T-cell (primary cell): Measurements from ENCODE around the gene PTH2. TPM values are rescaled to one million over a fixed set of nuclear protein-coding genes. Genes with fewer than 3 reads are reported as not detected.

Experiments used
- ATAC-seq, 4 experiments: fragments of 200-7000 bp in 3 of 4; fragments of 150-1000 bp in 1 of 4; cut with Tn5 transposase; replicated peaks in 1 of 4; 1 replicate in 3 of 4; 2 replicates in 1 of 4; pipeline ENCODE4 v1.10.0; 2021; ENCODE audit warnings: moderate library complexity in 3 of 4, mild to moderate bottlenecking in 2 of 4, moderate number of reproducible peaks in 1 of 4
- CTCF ChIA-PET, 2 donors: fragments of 300-600 bp; sonication (Branson Sonifier 250); formaldehyde crosslinking; loops; one replicate each; lab custom pipeline; 2022; ENCODE audit warnings: antibody characterized with exemption in 2 of 2; lab: Charles Lee
- POLR2A ChIA-PET, 2 donors: fragments of 300-600 bp; sonication (Branson Sonifier 250); formaldehyde crosslinking; loops; one replicate each; lab custom pipeline; 2022; ENCODE audit warnings: antibody characterized with exemption in 2 of 2; lab: Charles Lee
- DNase-seq, 35 experiments: peaks; one replicate each; pipeline versions ENCODE4 v3.0.0 to v3.0.0-alpha.2; 2013 to 2023
- H3K27ac ChIP-seq: one replicate; pipeline ENCODE4 v1.5.1; 2013; ENCODE audit warnings: low read length
- H3K27me3 ChIP-seq, 2 experiments: replicated peaks in 1 of 2; 1 replicate in 1 of 2; 2 replicates in 1 of 2; pipeline versions ENCODE4 v1.6.1 to v1.7.0; 2013; ENCODE audit warnings: low read length in 1 of 2, mixed read lengths in 1 of 2; ENCODE audit not compliant: control insufficient read depth in 2 of 2, insufficient read depth in 2 of 2; ENCODE audit errors: extremely low read depth in 1 of 2
- H3K36me3 ChIP-seq, 2 donors: 1 replicate in 1 of 2; 2 replicates in 1 of 2; pipeline versions ENCODE4 v1.6.1 to v1.7.0; 2013; ENCODE audit warnings: low read length in 1 of 2; ENCODE audit not compliant: control insufficient read depth in 2 of 2, insufficient read depth in 1 of 2; ENCODE audit errors: extremely low read depth in 1 of 2
- H3K4me1 ChIP-seq, 2 experiments: 1 replicate in 1 of 2; 2 replicates in 1 of 2; pipeline versions ENCODE4 v1.6.1 to v1.7.0; 2013; ENCODE audit warnings: low read length in 2 of 2, mixed read lengths in 1 of 2; ENCODE audit not compliant: insufficient read depth in 2 of 2, control insufficient read depth in 1 of 2; ENCODE audit errors: extremely low read depth in 1 of 2
- H3K4me3 ChIP-seq, 2 donors: 1 replicate in 1 of 2; 2 replicates in 1 of 2; pipeline versions ENCODE4 v1.5.1 to v1.7.0; 2013; ENCODE audit warnings: mild to moderate bottlenecking in 2 of 2, low read length in 1 of 2, moderate library complexity in 1 of 2; ENCODE audit not compliant: control insufficient read depth in 1 of 2; ENCODE audit errors: extremely low read depth in 1 of 2
- H3K9me3 ChIP-seq: 2 replicates; pipeline ENCODE4 v1.7.0; 2013
- H3K27ac Mint-ChIP-seq, 2 donors: one replicate each; pipeline ENCODE4 v1.8.0; 2020 to 2021; ENCODE audit warnings: mild to moderate bottlenecking in 2 of 2, mixed read lengths in 2 of 2
- H3K27me3 Mint-ChIP-seq, 2 donors: one replicate each; pipeline ENCODE4 v1.8.0; 2021 to 2022; ENCODE audit warnings: mixed read lengths in 2 of 2
- H3K36me3 Mint-ChIP-seq: one replicate; pipeline ENCODE4 v1.8.0; 2021; ENCODE audit warnings: mixed read lengths
- H3K4me1 Mint-ChIP-seq, 3 donors: one replicate each; pipeline ENCODE4 v1.8.0; 2020 to 2022; ENCODE audit warnings: mixed read lengths in 3 of 3, mild to moderate bottlenecking in 1 of 3
- H3K4me3 Mint-ChIP-seq, 3 donors: one replicate each; pipeline ENCODE4 v1.8.0; 2020 to 2022; ENCODE audit warnings: mild to moderate bottlenecking in 3 of 3, mixed read lengths in 3 of 3, moderate library complexity in 3 of 3
- H3K9me3 Mint-ChIP-seq, 3 donors: one replicate each; pipeline ENCODE4 v1.8.0; 2020 to 2022; ENCODE audit warnings: mixed read lengths in 3 of 3
- WGBS: methylation state at CpG from one replicate; pipeline ENCODE4 v1.1.5; 2013; ENCODE audit warnings: missing lambda C conversion rate; ENCODE audit not compliant: insufficient coverage; 5-methylcytosine and 5-hydroxymethylcytosine counted together
- total RNA-seq, 35 experiments: library from RNA in 6 of 35; stranded (reverse) in 6 of 35; fragments of 120-200 nt in 1 of 35; gene quantifications; one replicate each; pipeline versions ENCODE4 v1.2.1 to v1.2.4 and lab custom pipeline; 2013 to 2026

Gene PTH2
- total RNA-seq, 5 donors from 2014 or later (not counting 1 experiment from before 2014, with no cell fraction given): not detected

DNA sequence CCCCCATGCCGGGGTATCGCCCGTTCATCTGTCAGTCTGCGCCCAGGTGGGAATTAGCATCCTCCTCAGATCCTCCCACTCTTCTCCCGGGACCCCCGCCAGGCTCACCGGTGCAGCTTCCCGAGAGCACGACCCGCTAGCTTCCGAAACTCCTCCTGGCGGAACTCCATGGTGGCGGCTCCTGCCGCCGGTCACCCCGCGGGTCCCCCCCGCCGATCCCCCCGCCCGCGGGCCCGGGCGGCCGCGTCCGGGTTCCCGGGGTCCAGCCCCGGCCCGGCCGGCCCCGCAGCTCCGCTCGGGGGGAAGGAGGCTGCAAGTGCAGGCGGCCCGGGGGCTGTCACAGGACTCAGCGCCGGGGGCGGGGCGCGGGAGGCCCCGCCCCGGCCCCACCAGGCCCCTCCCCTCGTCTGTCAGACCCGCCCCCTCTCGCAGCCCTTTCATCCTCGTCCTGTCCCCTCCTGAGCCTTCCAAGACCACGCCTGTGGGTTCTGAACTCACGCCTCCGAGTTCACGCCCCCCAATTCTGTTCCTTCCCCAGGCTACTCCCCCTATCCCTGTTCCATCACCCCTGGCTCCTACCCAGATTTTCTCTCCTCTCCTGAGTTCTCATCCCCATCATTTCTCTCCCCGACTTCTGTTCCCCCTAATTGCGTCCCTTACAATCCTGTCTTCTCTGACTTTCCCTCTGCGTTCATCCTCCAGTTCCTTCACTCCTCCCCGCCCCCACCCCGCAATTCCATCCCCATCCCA is 18.1 kb upstream of the PTH2 start, which contains the start of gene SLC17A7:
Gene SLC17A7 (minus strand): TSS at position 318 of the 750 bp plus-strand sequence. CDS start 148 bp downstream, at position 170.
- Histone ChIP-seq H3K9me3 (no peaks in the 10 kb centered on the region), H3K27ac (no peak within 1 kb of the TSS), H3K27me3 (peaks cover 16 to 62% of the 10 kb centered on the region in 2 experiments), H3K4me3 (peak within 1 kb of the TSS in 1 of 2 donors; percentile 10), H3K4me1 (peaks cover 2 to 47% of the 10 kb centered on the region in 2 experiments), H3K36me3 (peaks cover 0 to under 1% of the 10 kb centered on the region in 2 donors)
- H3K36me3 Mint-ChIP-seq: no peaks in the 10 kb centered on the region
- ChIA-PET POLR2A (interaction anchor here in 1 of 2 donors (0.6 kb wide), 1 partner anchor 17 kb away, joined by 4 read pairs; no protein-coding TSS in a partner anchor), CTCF (interaction anchor here in 1 of 2 donors (1.0 kb wide), 1 partner anchor 11 kb away, joined by 3 read pairs; no protein-coding TSS in a partner anchor)
- peak within 1 kb of the TSS in 1 of 2 donors; percentile 75 for H3K27ac Mint-ChIP-seq
- H3K9me3 Mint-ChIP-seq: no peaks in the 10 kb centered on the region
- H3K4me1 Mint-ChIP-seq: peaks cover 31 to 54% (median 41%) of the 10 kb centered on the region in 3 donors
- ATAC-seq (no peak), DNase-seq (peak in 13 of 35 experiments; percentile 18 to 63 (median 35))
- peak within 1 kb of the TSS; percentile 76 to 83 (median 80) for H3K4me3 Mint-ChIP-seq
- 6% methylated on average over 55 of the region's 56 CpGs for whole genome bisulfite sequencing
- peaks cover 57 to 58% of the 10 kb centered on the region in 2 donors for H3K27me3 Mint-ChIP-seq

DNA sequence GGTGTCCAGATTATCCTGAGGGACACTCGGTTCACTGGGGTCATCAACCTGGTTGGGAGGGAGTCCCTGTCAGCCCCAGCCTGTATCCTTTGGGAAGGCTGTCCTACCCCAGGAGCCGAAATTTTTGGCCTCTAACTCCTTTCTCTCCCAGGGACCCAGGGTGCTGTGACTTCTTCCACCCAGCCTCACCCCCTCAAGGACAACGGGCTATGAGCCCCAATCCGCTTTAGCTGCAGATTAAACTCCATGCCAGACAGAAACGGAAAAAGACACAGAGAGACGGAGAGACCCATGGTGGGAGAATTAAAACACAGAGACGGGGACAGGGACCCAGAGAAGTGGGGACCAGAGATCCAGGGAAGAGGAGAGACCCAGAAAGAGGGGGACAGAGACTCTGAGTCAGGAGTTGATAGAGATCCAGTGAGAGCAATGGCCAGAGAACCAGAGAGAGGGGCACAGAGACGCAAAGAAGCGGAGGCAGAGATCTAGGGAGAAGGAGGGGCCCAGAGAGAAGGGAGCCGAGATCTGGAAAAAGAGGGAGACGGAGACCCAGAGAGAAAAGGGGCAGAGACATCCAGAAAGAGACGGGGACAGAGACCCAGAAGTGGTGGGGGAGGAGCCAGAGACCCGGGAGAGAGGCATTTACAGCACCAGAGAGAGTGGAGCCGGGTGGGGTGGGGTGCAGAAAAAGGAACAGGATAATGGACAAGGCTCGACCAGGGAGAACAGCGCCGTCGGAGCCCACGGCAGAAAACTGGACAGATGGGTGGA is 17.4 kb upstream of the PTH2 start:
- no peak overlapping the region for H3K27ac ChIP-seq
- no peaks in the 10 kb centered on the region for H3K9me3 Mint-ChIP-seq
- H3K36me3 ChIP-seq: no peaks in the 10 kb centered on the region
- peaks cover 63 to 66% of the 10 kb centered on the region in 2 donors for H3K27me3 Mint-ChIP-seq
- ChIA-PET CTCF (no interaction called here), POLR2A (no interaction called here)
- H3K4me3 Mint-ChIP-seq: peak overlapping the region in 2 of 3 donors; percentile 56 to 58
- ATAC-seq (no peak), DNase-seq (no peak)
- 17% methylated on average over 10 of the region's 19 CpGs for WGBS
- H3K27ac Mint-ChIP-seq: peak overlapping the region in 1 of 2 donors; percentile 75
- no peaks in the 10 kb centered on the region for H3K9me3 ChIP-seq
- peaks cover 2 to 53% of the 10 kb centered on the region in 2 experiments for H3K4me1 ChIP-seq
- no peak overlapping the region for H3K4me3 ChIP-seq
- H3K27me3 ChIP-seq: peaks cover 17 to 69% of the 10 kb centered on the region in 2 experiments
- H3K36me3 Mint-ChIP-seq: no peaks in the 10 kb centered on the region
- peaks cover 37 to 62% (median 47%) of the 10 kb centered on the region in 3 donors for H3K4me1 Mint-ChIP-seq

DNA sequence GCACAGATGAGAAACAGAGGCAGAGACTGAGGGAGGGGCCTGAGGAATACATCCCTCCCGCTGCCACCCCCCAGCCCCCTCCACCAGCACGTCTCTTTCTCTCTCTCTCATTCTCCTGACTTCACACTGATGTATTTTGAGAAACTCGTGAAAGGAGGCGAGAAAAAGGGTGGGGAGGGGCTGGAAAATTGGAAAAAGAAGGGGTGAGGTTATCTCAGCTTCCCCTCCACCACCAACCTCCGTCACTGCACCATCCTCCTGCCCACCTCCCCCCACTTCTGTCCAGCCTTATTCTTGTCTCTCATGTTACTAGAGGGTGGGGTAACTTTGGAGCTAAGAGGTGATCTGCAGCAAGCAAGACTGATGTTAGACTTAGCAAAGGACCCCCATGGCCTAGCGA is 16.6 kb upstream of the PTH2 start:
- Mint-ChIP-seq H3K4me1 (peaks cover 37 to 67% (median 43%) of the 10 kb centered on the region in 3 donors), H3K36me3 (no peaks in the 10 kb centered on the region), H3K27me3 (peaks cover 71 to 73% of the 10 kb centered on the region in 2 donors), H3K27ac (no peak overlapping the region), H3K4me3 (peak overlapping the region in 1 of 3 donors; percentile 58), H3K9me3 (no peaks in the 10 kb centered on the region)
- H3K36me3 ChIP-seq: no peaks in the 10 kb centered on the region
- H3K4me3 ChIP-seq: no peak overlapping the region
- CTCF ChIA-PET: no interaction called here
- H3K27ac ChIP-seq: no peak overlapping the region
- WGBS: 86% methylated on average over 1 of the region's 6 CpGs
- no peak for DNase-seq
- H3K9me3 ChIP-seq: no peaks in the 10 kb centered on the region
- POLR2A ChIA-PET: no interaction called here
- ATAC-seq: no peak
- peaks cover 2 to 53% of the 10 kb centered on the region in 2 experiments for H3K4me1 ChIP-seq
- peaks cover 17 to 77% of the 10 kb centered on the region in 2 experiments for H3K27me3 ChIP-seq

DNA sequence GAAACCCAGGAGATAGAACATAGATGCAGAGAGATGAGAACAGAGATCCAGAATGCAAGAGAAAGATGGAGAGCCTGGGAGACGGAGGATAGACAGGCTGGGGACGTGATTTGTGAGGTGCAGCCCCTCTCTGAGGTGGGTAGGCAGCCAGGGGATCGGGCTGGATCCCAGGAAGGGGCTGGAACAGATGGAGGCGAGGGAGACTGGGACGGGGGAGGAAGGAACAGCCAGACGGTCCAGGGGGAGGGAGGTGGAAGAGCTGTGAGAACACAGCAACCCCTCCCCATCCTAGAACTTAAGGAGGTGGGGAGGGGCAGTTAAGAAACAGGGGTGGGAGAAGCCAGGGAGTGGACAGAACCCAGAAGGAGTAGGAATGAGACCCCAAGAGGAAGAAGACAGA is 15.0 kb upstream of the PTH2 start:
- Histone ChIP-seq H3K4me3 (no peak overlapping the region), H3K9me3 (no peaks in the 10 kb centered on the region), H3K27me3 (peaks cover 18 to 93% of the 10 kb centered on the region in 2 experiments), H3K4me1 (peaks cover 4 to 51% of the 10 kb centered on the region in 2 experiments), H3K36me3 (no peaks in the 10 kb centered on the region), H3K27ac (no peak overlapping the region)
- ChIA-PET POLR2A (no interaction called here), CTCF (no interaction called here)
- peaks cover 83 to 88% of the 10 kb centered on the region in 2 donors for H3K27me3 Mint-ChIP-seq
- no peak overlapping the region for H3K4me3 Mint-ChIP-seq
- no peaks in the 10 kb centered on the region for H3K9me3 Mint-ChIP-seq
- ATAC-seq: no peak
- no peak for DNase-seq
- H3K4me1 Mint-ChIP-seq: peaks cover 33 to 61% (median 37%) of the 10 kb centered on the region in 3 donors
- H3K36me3 Mint-ChIP-seq: no peaks in the 10 kb centered on the region
- no peak overlapping the region for H3K27ac Mint-ChIP-seq
- 18% methylated on average over 3 of the region's 6 CpGs for WGBS

DNA sequence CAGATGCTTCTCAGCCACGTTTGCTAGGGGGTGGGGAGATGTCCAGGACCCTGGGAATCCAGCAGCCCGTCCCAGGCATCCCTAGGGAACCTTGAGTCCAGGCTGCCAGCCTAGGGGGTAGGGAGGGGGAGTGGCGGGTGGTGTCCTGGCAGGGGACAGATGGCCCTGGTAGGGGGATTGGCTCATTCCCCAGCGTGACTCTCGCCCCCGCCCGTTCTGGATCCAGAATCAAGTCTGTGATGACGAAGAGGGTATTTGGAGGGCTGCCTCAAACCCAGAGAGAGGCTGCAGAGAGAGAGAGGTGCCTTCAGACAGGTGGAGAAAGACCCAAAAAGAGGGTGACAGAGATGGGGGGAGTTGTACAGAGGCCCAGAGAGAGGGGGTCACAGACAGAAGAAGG is 14.0 kb upstream of the PTH2 start:
- H3K27ac Mint-ChIP-seq: no peak overlapping the region
- no peak overlapping the region for H3K4me3 ChIP-seq
- WGBS: 24% methylated on average over 7 of the region's 8 CpGs
- no peaks in the 10 kb centered on the region for H3K36me3 ChIP-seq
- peaks cover 34 to 62% (median 40%) of the 10 kb centered on the region in 3 donors for H3K4me1 Mint-ChIP-seq
- DNase-seq (no peak), ATAC-seq (no peak)
- H3K27me3 Mint-ChIP-seq: peaks cover 83 to 95% of the 10 kb centered on the region in 2 donors
- no peaks in the 10 kb centered on the region for H3K36me3 Mint-ChIP-seq
- no peaks in the 10 kb centered on the region for H3K9me3 ChIP-seq
- peaks cover 5 to 51% of the 10 kb centered on the region in 2 experiments for H3K4me1 ChIP-seq
- ChIA-PET CTCF (no interaction called here), POLR2A (interaction anchor here in 1 of 2 donors (0.5 kb wide), 1 partner anchor 202 kb away, joined by 3 read pairs; no protein-coding TSS in a partner anchor)
- no peak overlapping the region for H3K27ac ChIP-seq
- peaks cover 19 to 97% of the 10 kb centered on the region in 2 experiments for H3K27me3 ChIP-seq
- peak overlapping the region in 1 of 3 donors; percentile 6 for H3K4me3 Mint-ChIP-seq
- no peaks in the 10 kb centered on the region for H3K9me3 Mint-ChIP-seq
